HL-60 (cell line): Measurements from ENCODE around the gene STARD4.
A peak's percentile ranks its signal among the peaks of the same experiment; 100 is the strongest.

Experiments used
- DNase-seq, 2 experiments: peaks; one replicate each; pipeline ENCODE4 v3.0.0-alpha.2; 2010 to 2020; ENCODE audit warnings: low read depth in 1 of 2, low spot score in 1 of 2
- H3K27ac ChIP-seq: fragments of 250-450 bp; sonication (Bioruptor Pico); replicated peaks from 2 replicates; pipeline ENCODE4 v1.5.1; 2020; ENCODE audit warnings: mild to moderate bottlenecking, moderate library complexity
- H3K27me3 ChIP-seq: fragments of 250-450 bp; sonication (Bioruptor Pico); 2 replicates; pipeline ENCODE4 v1.5.1; 2021; ENCODE audit warnings: mild to moderate bottlenecking, moderate library complexity; ENCODE audit not compliant: insufficient read depth, poor library complexity, severe bottlenecking
- H3K4me3 ChIP-seq: replicated peaks from 2 replicates; pipeline ENCODE4 v1.5.1; 2011; ENCODE audit warnings: mild to moderate bottlenecking, control low read depth, low read length; ENCODE audit not compliant: insufficient read depth
- CTCF ChIP-seq: IDR thresholded peaks from one replicate; pipeline ENCODE4 v1.5.1; 2011; ENCODE audit warnings: low read length, control low read depth, inconsistent platforms; ENCODE audit not compliant: insufficient read depth
- GABPA ChIP-seq: IDR thresholded peaks from 2 replicates; pipeline ENCODE4 v1.6.1; 2012; ENCODE audit warnings: low read depth
- POLR2AphosphoS5 ChIP-seq: IDR thresholded peaks from 2 replicates; pipeline ENCODE4 v1.6.1; 2012; ENCODE audit warnings: low read depth
- REST ChIP-seq: IDR thresholded peaks from 2 replicates; pipeline ENCODE4 v1.6.1; 2012; ENCODE audit warnings: low read depth; ENCODE audit not compliant: insufficient replicate concordance
- SPI1 ChIP-seq: IDR thresholded peaks from 2 replicates; pipeline ENCODE4 v1.6.1; 2012; ENCODE audit warnings: low read depth, mild to moderate bottlenecking, borderline replicate concordance

STARD4 gene

GRCh38 chr5:111514087-111514486 is 1.8 kb upstream of the STARD4 start:
- DNase-seq, result no peak
- TF ChIP-seq SPI1 (no peak), CTCF (no peak), POLR2AphosphoS5 (no peak), REST (no peak), GABPA (no peak)
- no peak overlapping the region for H3K4me3 ChIP-seq
- H3K27ac ChIP-seq, result no peak overlapping the region
- H3K27me3 ChIP-seq, result no peaks in the 10 kb centered on the region

- no peak for DNase-seq
- peak overlapping the region; percentile 72 for H3K27ac ChIP-seq
- peak overlapping the region; percentile 70 for H3K4me3 ChIP-seq
- TF ChIP-seq SPI1 (no peak), CTCF (no peak), POLR2AphosphoS5 (no peak), GABPA (no peak), REST (no peak)
- no peaks in the 10 kb centered on the region for H3K27me3 ChIP-seq
Observed at GRCh38 chr5:111513131-111513520, 791 bp upstream of the STARD4 start.

GRCh38 chr5:111511831-111512374 is 432 bp downstream of the STARD4 start:
- TF ChIP-seq REST (no peak), CTCF (no peak)
- Histone ChIP-seq H3K4me3 (peak overlapping the region; percentile 70), H3K27me3 (no peaks in the 10 kb centered on the region), H3K27ac (peak overlapping the region; percentile 72)
- DNase-seq, result peak in 1 of 2 experiments; percentile 1
